Stimulated activated memory B cell treated with anti-CD40 and anti-IgM and Interleukin-4, amounts not matched to agents 10 μg/mL and 1 μg/mL and 100 μg/mL, for 72 hours (primary cell): ENCODE data around the gene HS3ST5.
"Not testable (repeated sequence)": the region's sequence is repeated elsewhere in the genome, so short reads cannot be mapped to it uniquely, and the experiment has no call there.

Source experiments
- ATAC-seq: fragments of 150-1000 bp; cut with Tn5 transposase; 2 replicates; pipeline ENCODE4 v1.10.0; 2021
- H3K27ac Mint-ChIP-seq: one replicate; pipeline ENCODE4 v1.8.0; 2022; ENCODE audit warnings: mild to moderate bottlenecking, mixed read lengths
- H3K27me3 Mint-ChIP-seq: one replicate; pipeline ENCODE4 v1.8.0; 2022; ENCODE audit warnings: mixed read lengths
- H3K36me3 Mint-ChIP-seq: one replicate; pipeline ENCODE4 v1.8.0; 2022; ENCODE audit warnings: mixed read lengths
- H3K4me1 Mint-ChIP-seq: one replicate; pipeline ENCODE4 v1.8.0; 2022; ENCODE audit warnings: mixed read lengths
- H3K4me3 Mint-ChIP-seq: one replicate; pipeline ENCODE4 v1.8.0; 2022; ENCODE audit warnings: mild to moderate bottlenecking, moderate library complexity, mixed read lengths
- H3K9me3 Mint-ChIP-seq: one replicate; pipeline ENCODE4 v1.8.0; 2022; ENCODE audit warnings: mixed read lengths

Gene HS3ST5

DNA sequence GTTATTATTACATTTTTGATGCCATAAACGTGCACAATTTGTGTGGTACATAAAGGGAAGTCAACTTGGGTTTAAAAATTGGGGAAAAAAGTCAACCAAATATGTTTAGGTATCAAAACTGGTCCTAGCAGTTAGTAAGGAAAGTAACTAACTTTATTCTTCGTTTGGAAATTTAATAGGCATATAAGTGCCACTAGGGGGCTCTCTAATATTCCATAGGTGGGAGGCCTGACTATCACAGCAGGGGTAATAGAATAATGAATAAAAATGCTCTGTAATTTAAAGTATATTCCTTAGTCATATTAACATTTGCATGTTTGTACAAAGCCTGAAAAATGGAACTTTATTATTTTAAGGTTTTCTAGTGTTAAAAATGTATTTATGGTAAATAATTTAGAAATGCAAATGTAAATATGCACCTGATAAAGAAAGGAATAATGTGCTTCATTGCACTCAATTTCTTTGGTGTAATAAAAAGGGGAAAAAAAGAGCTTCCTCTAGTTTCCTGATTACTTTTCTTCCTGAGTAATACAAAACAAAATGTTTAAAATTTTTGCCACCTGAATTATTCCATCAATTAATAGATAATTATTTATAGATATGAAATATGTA is 246.2 kb downstream of the HS3ST5 start:
- no peaks in the 10 kb centered on the region for H3K27me3 Mint-ChIP-seq
- H3K36me3 Mint-ChIP-seq, result no peaks in the 10 kb centered on the region
- no peak for ATAC-seq
- no peaks in the 10 kb centered on the region for H3K9me3 Mint-ChIP-seq
- H3K4me3 Mint-ChIP-seq, result no peak overlapping the region
- H3K27ac Mint-ChIP-seq, result no peak overlapping the region
- no peaks in the 10 kb centered on the region for H3K4me1 Mint-ChIP-seq

DNA sequence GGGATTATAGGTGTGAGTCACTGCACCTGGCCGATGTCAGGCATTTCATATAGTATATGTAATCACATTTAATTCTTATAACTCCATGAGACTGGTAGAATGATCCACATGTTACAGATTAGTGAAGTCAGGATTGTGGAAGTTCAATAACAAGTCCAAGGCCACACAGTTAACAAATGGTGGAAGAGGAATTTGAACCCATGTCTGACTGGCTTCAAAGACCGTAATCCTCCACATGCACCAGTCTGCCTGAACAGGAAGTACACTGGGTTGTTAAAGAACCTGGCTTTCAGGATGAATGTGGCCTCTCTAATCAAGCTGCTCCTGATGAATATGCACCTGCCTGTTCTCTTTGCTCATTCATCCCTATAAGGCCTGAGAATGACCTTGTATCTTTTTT is 249.9 kb downstream of the HS3ST5 start:
- H3K36me3 Mint-ChIP-seq, result no peaks in the 10 kb centered on the region
- H3K27ac Mint-ChIP-seq, result no peak overlapping the region
- H3K27me3 Mint-ChIP-seq, result peaks cover 3% of the 10 kb centered on the region
- H3K9me3 Mint-ChIP-seq, result no peaks in the 10 kb centered on the region
- no peaks in the 10 kb centered on the region for H3K4me1 Mint-ChIP-seq
- no peak overlapping the region for H3K4me3 Mint-ChIP-seq
- ATAC-seq, result no peak

DNA sequence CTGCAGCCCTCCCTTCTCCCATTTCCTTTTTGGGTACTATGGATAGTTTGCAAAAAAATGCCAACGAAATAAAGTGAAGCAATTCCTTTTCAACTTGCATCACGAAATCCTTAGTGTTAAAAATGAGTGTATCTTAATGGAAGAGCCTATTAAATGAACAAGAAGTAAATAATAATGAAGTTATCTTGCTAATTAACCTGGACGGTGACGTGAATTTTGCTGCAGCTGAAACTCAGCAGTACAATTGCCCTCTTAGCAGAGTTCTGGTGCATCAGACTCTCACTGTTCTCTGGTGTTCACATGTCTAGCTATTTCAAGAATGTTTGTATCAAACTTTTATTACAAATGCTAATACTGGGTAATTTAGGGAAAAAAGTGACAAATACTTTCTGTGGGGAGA is 252.2 kb downstream of the HS3ST5 start:
- Mint-ChIP-seq H3K36me3 (no peaks in the 10 kb centered on the region), H3K9me3 (no peaks in the 10 kb centered on the region), H3K4me3 (no peak overlapping the region), H3K4me1 (no peaks in the 10 kb centered on the region), H3K27ac (no peak overlapping the region), H3K27me3 (peaks cover 13% of the 10 kb centered on the region)
- no peak for ATAC-seq

DNA sequence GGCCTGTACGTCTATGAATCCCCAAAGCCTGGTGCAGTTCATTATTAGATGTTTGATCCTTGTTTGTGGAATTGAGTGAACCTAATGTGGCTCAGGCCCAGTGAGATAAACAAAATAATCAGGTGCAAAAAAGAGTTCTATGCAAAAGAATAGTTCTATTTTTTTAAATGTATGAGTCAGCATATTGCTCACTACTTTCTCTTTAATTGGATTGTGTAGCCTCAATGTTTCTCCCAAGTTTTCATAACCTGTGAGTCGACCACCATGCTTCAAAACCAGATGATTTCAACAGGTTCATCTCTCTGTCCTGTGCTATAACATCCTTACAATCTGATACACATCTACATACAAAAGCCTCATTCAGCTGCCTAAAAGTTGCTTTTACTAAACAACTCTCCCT is 255.3 kb downstream of the HS3ST5 start:
- Mint-ChIP-seq H3K27ac (no peak overlapping the region), H3K4me1 (no peaks in the 10 kb centered on the region), H3K27me3 (peaks cover 13% of the 10 kb centered on the region), H3K4me3 (no peak overlapping the region), H3K9me3 (no peaks in the 10 kb centered on the region), H3K36me3 (no peaks in the 10 kb centered on the region)
- ATAC-seq, result no peak

DNA sequence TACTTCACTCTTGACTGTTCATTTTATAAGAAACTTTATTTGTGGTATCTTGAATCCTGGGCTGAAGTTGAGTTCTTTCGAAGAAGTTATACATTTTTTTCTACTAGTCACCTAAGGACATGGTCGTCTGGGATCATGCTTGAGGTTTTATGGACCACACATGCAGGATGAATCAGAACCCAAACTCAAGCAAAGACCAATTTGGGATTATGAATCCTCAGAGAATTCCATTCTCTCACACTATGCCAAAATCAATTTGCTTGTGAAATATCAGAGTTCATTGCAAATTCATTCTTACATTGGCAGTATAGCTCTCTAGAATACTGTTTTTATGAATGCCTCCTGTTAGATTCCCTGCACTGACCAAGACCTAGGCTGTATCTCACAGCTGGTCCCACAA is 257.6 kb downstream of the HS3ST5 start:
- no peak overlapping the region for H3K4me3 Mint-ChIP-seq
- no peaks in the 10 kb centered on the region for H3K4me1 Mint-ChIP-seq
- H3K27ac Mint-ChIP-seq, result no peak overlapping the region
- no peaks in the 10 kb centered on the region for H3K36me3 Mint-ChIP-seq
- no peak for ATAC-seq
- no peaks in the 10 kb centered on the region for H3K9me3 Mint-ChIP-seq
- peaks cover 13% of the 10 kb centered on the region for H3K27me3 Mint-ChIP-seq

DNA sequence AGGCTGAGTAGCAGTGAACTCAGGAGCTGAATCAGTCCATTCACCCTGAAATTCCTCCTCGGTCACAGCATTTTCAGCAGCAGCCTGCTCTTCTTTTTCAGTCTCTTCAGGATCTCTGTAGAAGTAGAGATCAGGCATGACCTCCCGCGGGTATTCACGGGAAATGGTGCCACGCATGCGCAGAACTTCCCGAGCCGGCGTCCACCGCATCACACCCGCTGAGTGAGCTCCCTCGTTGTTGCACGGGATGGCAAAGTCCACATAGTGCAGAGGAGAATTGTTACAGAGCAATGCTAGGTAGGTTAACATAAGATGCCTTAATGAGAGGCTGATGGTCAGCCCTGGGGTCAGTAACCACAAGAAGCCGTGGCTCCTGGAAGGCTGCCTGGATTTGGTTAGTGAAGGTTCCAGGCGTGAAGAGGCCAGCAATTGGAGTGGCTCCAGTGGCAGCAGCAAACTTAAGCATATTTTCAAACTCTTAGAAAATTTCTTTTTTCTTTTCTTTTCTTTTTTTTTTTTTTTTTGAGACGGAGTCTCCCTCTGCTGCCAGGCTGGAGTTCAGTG is 258.4 kb downstream of the HS3ST5 start:
- no peaks in the 10 kb centered on the region for H3K9me3 Mint-ChIP-seq
- H3K36me3 Mint-ChIP-seq, result no peaks in the 10 kb centered on the region
- no peak for ATAC-seq
- no peak overlapping the region for H3K27ac Mint-ChIP-seq
- no peak overlapping the region for H3K4me3 Mint-ChIP-seq
- H3K4me1 Mint-ChIP-seq, result no peaks in the 10 kb centered on the region
- peaks cover 13% of the 10 kb centered on the region for H3K27me3 Mint-ChIP-seq

DNA sequence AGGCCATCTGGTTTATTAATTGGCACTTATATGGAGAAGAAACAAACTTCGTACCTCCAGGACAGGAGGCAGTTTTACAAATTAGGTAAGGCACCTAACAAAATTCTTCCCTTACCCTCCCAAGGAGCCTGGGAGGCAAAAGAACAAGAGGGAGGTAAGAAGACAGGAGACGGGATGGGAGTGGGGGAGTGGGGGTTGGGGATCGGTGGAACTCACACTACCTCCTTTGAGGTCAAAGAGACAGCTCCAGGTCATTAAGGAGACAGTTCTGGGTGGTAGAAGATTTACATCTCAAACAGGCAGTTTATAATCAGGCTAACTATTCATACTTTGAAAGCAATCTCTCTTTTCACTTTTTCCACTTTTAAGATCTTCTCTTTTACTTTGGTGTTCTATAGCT is 259.6 kb downstream of the HS3ST5 start:
- H3K4me3 Mint-ChIP-seq, result no peak overlapping the region
- H3K27me3 Mint-ChIP-seq, result peaks cover 13% of the 10 kb centered on the region
- no peaks in the 10 kb centered on the region for H3K9me3 Mint-ChIP-seq
- ATAC-seq, result no peak
- H3K4me1 Mint-ChIP-seq, result no peaks in the 10 kb centered on the region
- H3K36me3 Mint-ChIP-seq, result no peaks in the 10 kb centered on the region
- H3K27ac Mint-ChIP-seq, result no peak overlapping the region

DNA sequence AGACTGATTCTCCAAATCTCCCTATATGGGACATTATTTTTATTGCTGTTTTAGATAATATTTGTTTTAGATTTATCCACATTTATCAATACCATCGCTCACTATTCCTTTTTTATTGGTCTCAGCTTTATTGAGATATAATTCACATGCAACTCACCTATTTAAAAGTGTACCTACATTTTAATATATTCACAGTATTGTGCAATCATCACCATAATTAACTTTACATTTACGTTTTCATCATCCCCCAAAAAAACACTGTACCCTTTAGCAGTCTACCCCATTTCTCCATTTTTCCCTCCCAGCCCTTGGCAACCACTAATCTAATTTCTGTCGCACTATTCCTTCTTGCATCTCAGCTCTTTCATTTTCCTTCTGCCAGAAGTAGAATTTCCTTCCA is 261.1 kb downstream of the HS3ST5 start:
- no peak for ATAC-seq
- Mint-ChIP-seq H3K36me3 (no peaks in the 10 kb centered on the region), H3K4me3 (no peak overlapping the region), H3K27me3 (no peaks in the 10 kb centered on the region), H3K9me3 (no peaks in the 10 kb centered on the region), H3K4me1 (no peaks in the 10 kb centered on the region), H3K27ac (no peak overlapping the region)

DNA sequence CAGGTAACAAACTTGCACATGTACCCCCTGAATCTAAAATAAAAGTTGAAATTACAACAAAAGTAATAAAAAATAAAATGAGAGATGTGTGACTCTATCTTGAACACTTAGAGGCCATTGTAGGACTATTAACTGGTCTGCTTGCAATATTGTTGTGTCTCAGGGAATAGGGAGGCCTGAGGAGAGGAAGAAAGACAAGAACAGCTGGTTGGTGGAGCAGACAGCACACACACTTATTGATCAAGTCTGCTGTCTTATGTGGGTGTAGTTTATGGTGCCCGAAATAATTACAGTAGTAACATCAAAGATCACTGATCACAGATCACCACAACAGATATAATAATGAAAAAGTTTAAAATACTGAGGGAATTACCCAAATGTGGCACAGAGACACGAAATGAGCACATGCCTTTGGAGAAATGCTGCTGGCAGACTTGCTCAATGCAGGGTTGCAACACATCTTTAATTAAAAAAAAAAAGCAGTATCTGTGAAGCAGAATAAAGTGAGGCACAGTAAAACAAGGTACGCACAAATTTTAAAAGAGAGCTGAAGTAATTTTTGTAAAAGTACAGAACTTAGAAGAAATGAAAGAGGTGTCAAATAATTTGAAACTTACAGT is 261.8 kb downstream of the HS3ST5 start:
- no peaks in the 10 kb centered on the region for H3K4me1 Mint-ChIP-seq
- no peak overlapping the region for H3K27ac Mint-ChIP-seq
- H3K36me3 Mint-ChIP-seq, result no peaks in the 10 kb centered on the region
- no peaks in the 10 kb centered on the region for H3K9me3 Mint-ChIP-seq
- no peak overlapping the region for H3K4me3 Mint-ChIP-seq
- no peak for ATAC-seq
- no peaks in the 10 kb centered on the region for H3K27me3 Mint-ChIP-seq

DNA sequence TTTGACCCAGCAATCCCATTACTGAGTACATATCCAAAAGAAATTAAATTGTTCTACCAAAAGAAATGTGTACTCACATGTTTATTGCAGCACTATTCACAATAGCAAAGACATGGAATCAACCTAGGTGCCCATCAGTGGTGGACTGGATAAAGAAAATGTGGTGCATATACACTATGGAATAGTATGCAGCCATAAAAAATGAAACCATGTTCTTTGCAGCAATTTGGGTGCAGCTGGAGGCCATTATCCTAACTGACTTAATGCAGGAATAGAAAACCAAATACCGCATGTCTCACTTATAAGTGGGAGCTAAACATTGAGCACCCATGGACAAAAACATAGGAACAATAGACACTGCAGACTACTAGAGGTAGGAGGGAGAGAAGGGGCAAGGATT is 262.4 kb downstream of the HS3ST5 start:
- not testable (repeated sequence) for H3K4me1 Mint-ChIP-seq, H3K27me3 Mint-ChIP-seq, H3K4me3 Mint-ChIP-seq, H3K9me3 Mint-ChIP-seq, H3K36me3 Mint-ChIP-seq, ATAC-seq, H3K27ac Mint-ChIP-seq

DNA sequence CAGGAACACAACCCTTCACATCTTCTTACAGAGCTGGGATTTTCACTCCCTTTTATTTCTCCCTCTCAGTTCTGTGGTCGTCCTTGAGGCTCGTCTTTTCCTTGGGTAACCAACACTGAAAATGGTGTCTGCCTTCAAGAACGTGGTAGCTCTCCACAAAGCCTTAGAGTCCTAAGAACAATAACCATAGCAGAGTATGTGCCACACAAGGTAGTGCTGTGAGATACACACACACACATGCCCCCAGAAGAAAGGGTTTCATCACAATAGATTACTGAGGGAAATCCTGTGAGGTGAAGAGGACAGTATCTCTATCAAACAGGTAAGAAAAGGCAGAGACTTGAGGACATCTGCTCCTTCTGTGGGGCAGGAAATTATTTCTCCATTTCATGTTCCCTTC is 267.0 kb downstream of the HS3ST5 start:
- H3K36me3 Mint-ChIP-seq, result no peaks in the 10 kb centered on the region
- H3K9me3 Mint-ChIP-seq, result peaks cover 7% of the 10 kb centered on the region
- H3K4me3 Mint-ChIP-seq, result no peak overlapping the region
- no peaks in the 10 kb centered on the region for H3K4me1 Mint-ChIP-seq
- H3K27ac Mint-ChIP-seq, result no peak overlapping the region
- ATAC-seq, result no peak
- peaks cover 2% of the 10 kb centered on the region for H3K27me3 Mint-ChIP-seq

DNA sequence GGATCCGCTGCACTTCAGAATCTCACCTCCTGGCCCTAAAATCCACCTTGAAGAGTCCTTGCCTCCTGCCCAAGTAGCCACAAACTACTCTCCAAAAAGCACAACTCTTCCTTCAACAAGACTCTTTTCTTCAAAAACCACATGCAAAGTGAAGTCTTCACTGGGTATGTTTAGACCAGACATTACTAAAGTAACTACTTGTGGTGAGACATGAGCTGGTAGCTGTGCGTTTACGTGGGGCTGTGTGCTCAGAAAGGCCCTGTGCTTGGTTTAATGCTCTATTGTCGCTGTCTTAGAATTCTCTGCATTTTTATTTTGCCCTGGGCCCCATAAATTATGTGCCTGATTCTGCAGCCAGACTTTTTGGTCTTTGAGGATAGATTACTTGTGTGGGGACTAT is 267.5 kb downstream of the HS3ST5 start:
- no peaks in the 10 kb centered on the region for H3K4me1 Mint-ChIP-seq
- peaks cover 7% of the 10 kb centered on the region for H3K9me3 Mint-ChIP-seq
- no peak overlapping the region for H3K27ac Mint-ChIP-seq
- no peak for ATAC-seq
- no peak overlapping the region for H3K4me3 Mint-ChIP-seq
- no peaks in the 10 kb centered on the region for H3K36me3 Mint-ChIP-seq
- H3K27me3 Mint-ChIP-seq, result peaks cover 7% of the 10 kb centered on the region

DNA sequence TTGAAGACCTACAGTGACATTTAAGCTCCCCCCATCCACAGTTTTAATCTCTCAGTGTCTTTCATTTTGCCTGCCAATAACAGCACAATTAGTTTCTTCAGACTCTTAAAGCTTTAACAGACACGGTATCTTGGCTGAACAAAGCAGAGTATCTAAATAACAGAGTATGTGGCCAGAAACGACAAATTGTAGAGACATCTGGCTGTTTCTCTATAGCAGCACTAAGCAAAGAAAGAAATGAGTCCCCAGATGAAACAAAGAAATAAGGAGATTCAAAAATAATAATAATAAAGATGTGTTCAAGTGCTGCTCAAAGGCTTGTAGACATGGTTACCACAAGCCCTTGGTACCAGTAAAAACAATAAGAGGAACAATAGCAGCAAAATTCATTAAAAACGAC is 274.1 kb downstream of the HS3ST5 start:
- Mint-ChIP-seq H3K4me1 (peaks cover 10% of the 10 kb centered on the region), H3K27ac (no peak overlapping the region)

DNA sequence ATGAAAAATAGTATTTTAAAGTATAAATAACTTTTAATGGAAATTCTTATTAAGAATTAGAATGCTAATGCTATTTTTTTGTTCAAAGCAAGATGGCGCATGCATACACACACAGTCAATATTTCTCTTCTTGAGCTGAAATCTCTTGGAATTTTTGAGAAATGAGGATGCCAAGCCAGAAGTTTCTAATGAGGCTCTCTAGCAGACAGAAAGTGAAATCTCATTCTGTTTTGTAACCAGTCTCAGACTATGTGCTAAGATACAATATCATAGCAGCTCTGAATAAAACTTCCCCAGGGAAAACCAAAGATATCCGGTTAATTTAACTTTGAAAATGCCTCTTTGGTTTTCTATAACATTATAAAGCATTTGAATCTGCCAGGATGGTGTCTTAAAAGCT is 274.7 kb downstream of the HS3ST5 start:
- Mint-ChIP-seq H3K36me3 (no peaks in the 10 kb centered on the region), H3K9me3 (peaks cover 3% of the 10 kb centered on the region), H3K4me1 (peaks cover 10% of the 10 kb centered on the region), H3K27me3 (peaks cover 28% of the 10 kb centered on the region), H3K4me3 (no peak overlapping the region), H3K27ac (no peak overlapping the region)
- no peak for ATAC-seq

More for the DNA sequence above, 274.1 kb downstream of the HS3ST5 start:
- H3K9me3 Mint-ChIP-seq, result peaks cover 7% of the 10 kb centered on the region
- H3K4me3 Mint-ChIP-seq, result no peak overlapping the region
- ATAC-seq, result no peak
- peaks cover 28% of the 10 kb centered on the region for H3K27me3 Mint-ChIP-seq
- H3K36me3 Mint-ChIP-seq, result no peaks in the 10 kb centered on the region

DNA sequence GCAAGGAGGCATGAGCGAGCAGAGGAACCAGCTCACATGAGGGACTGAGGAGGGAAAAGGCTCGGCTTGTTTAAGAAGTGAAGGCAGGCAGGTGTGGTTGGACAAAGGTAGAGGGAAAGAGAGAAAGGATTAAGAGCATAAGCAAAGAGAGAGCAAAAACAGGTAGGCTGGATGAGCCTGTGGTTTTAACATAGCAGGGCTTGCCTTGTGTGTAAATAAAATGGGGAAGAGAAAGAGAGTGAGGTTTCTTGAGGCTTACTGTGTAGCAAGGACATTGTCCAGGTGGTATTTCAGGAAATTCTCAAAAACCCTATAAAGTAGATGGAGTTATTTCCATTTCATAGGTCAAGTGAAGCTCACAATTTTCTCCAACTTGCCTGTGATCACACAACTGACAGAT is 278.0 kb downstream of the HS3ST5 start:
- peak; percentile 29 for ATAC-seq
- Mint-ChIP-seq H3K4me1 (peaks cover 10% of the 10 kb centered on the region), H3K27ac (no peak overlapping the region), H3K4me3 (no peak overlapping the region), H3K9me3 (no peaks in the 10 kb centered on the region), H3K27me3 (peaks cover 18% of the 10 kb centered on the region), H3K36me3 (no peaks in the 10 kb centered on the region)

DNA sequence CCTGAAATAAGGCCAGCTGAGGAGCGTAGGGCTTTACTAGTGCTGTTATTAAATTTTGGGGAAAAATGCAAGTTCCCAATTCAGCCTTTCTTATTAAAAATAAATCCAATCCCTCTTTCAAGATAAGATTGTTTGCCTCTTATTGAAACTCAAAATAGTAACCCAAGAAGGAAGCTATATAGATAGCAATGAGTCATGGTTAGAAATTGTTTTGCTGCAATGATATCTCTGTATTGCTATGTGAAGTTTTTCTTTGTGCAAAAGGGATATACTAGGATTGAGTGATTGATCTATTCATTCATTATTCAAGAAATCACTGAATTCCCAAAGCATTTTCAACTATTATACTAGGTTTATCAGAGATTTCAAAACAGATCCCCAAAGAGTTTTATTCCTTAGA is 278.9 kb downstream of the HS3ST5 start:
- no peak for ATAC-seq
- Mint-ChIP-seq H3K27me3 (peaks cover 18% of the 10 kb centered on the region), H3K27ac (no peak overlapping the region), H3K4me3 (no peak overlapping the region), H3K9me3 (no peaks in the 10 kb centered on the region), H3K36me3 (no peaks in the 10 kb centered on the region), H3K4me1 (peaks cover 10% of the 10 kb centered on the region)
